ENCODE data around the gene AP2A1. TPM values are rescaled to one million over a fixed set of nuclear protein-coding genes. Genes with fewer than 3 reads are reported as not detected.
A peak's percentile ranks its signal among the peaks of the same experiment; 100 is the strongest.

The AP2A1 gene
- total and polyA plus RNA-seq, 9 of the 15 experiments (the other 6 are each of a cell fraction or from before 2014, with no cell fraction given): 0.55 to 150 (median 31.9) TPM

- TF ChIP-seq ZNF583 (CRISPR knock-in tag; IDR thresholded peaks at IDR 0.05) (no peak), DACH1 (IDR thresholded peaks at IDR 0.05; ENCODE audit: partially characterized antibody) (peak; percentile 99), KLF6 (CRISPR knock-in tag; IDR thresholded peaks at IDR 0.05; ENCODE audit: borderline replicate concordance) (no peak), ZBTB11 (CRISPR knock-in tag; IDR thresholded peaks at IDR 0.05) (peak in 1 of 3 experiments; percentile 83; a peak in 1 of 6 replicates), ATF2 (CRISPR knock-in tag; IDR thresholded peaks at IDR 0.05) (no peak), PHB2 (IDR thresholded peaks at IDR 0.05; ENCODE audit: low read depth) (no peak), ZNF184 (CRISPR knock-in tag; IDR thresholded peaks at IDR 0.05) (no peak), CBFA2T2 (conservative IDR thresholded peaks at IDR 0.05) (no peak), RUNX1 (IDR thresholded peaks at IDR 0.05; ENCODE audit: low read depth) (no peak), CBFA2T3 (IDR thresholded peaks at IDR 0.05) (no peak), POLR2A (conservative IDR thresholded peaks at IDR 0.05) (peak; percentile 46; the same call in 1 of the 2 replicates), E2F6 (IDR thresholded peaks at IDR 0.05; ENCODE audit: borderline replicate concordance in 1 of 2, extremely low read depth in 1 of 2, insufficient read depth in 1 of 2, insufficient read length in 1 of 2, low read depth in 1 of 2, low read length in 1 of 2, poor library complexity in 1 of 2, severe bottlenecking in 1 of 2) (peak; percentile 29 to 63), MYBL2 (IDR thresholded peaks at IDR 0.05; ENCODE audit: low read depth) (no peak; the same call in 1 of the 2 replicates), MYBL2 (CRISPR knock-in tag; IDR thresholded peaks at IDR 0.05; ENCODE audit: borderline replicate concordance) (no peak), PHF8 (IDR thresholded peaks at IDR 0.05; ENCODE audit: borderline replicate concordance, low read length) (peak; percentile 49; the same call in 1 of the 2 replicates), TSHZ1 (CRISPR knock-in tag; IDR thresholded peaks at IDR 0.05) (no peak), ZNF717 (CRISPR knock-in tag; IDR thresholded peaks at IDR 0.05) (no peak), BRF1 (IDR thresholded peaks at IDR 0.05; ENCODE audit: borderline replicate concordance, extremely low read depth, insufficient read length) (no peak)
Measured at GRCh38 chr19:49812997-49813861, 46.4 kb downstream of the AP2A1 start, which contains the start of gene FUZ (continued).
